PC-9 (cell line): Measurements from ENCODE around the gene LGR6.

Experiments
- CTCF ChIP-seq: fragments of 200-600 bp; sonication (generic); conservative IDR thresholded peaks from 2 replicates; pipeline ENCODE4 v1.6.1; 2017; ENCODE audit warnings: mixed run types, antibody characterized with exemption, mild to moderate bottlenecking, moderate library complexity
- EZH2 ChIP-seq: fragments of 200-600 bp; sonication (generic); IDR thresholded peaks from 2 replicates; pipeline ENCODE4 v1.8.0; 2017; ENCODE audit warnings: antibody characterized with exemption, low read depth

GRCh38 chr1:202173993-202174392 lies 19.6 kb upstream of the LGR6 start:
- no peak for TF ChIP-seq CTCF
- TF ChIP-seq EZH2, result no peak
